Retinal pigment epithelial cell (primary cell): ENCODE data around the gene BEST4.
A peak's percentile ranks its signal among the peaks of the same experiment; 100 is the strongest.

Source experiments
- DNase-seq: peaks from one replicate; pipeline ENCODE4 v3.0.0-alpha.2; 2010; ENCODE audit warnings: low read depth
- H3K4me3 ChIP-seq: 2 replicates; pipeline ENCODE4 v1.5.1; 2011; ENCODE audit warnings: mild to moderate bottlenecking, low read length, control low read depth, moderate library complexity
- TF ChIP-seq, protein P1 (sequence below): conservative IDR thresholded peaks from 2 replicates; pipeline ENCODE4 v1.5.1; 2011; ENCODE audit warnings: low read depth, low read length, control low read depth, inconsistent platforms

Gene BEST4

DNA sequence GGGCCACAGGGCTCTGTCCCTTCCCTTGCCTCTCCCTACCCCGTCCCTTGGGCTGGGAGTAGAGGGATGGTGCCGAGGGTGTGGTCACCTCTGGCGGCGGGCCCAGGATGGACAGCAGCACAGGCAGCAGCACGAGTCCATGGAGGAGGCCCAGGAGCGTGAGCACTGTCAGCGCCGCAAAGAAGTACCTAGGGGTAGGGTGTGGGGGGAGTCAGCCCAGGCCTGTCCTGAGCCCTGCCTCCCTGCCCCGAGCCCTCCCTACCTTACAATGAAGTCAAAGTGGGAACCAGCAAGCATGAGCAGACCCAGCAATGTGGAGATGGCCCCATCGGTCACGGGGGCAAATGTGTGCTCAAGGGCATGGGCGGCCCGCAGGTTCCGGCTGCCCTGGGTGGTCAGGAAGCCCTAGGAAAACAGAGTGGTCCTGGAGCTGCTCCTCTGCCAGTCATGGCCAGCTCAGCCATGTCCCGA, 35.0 kb upstream of the BEST4 start:
- H3K4me3 ChIP-seq, result no peak overlapping the region
- DNase-seq, result no peak
- TF ChIP-seq, protein P1, sequence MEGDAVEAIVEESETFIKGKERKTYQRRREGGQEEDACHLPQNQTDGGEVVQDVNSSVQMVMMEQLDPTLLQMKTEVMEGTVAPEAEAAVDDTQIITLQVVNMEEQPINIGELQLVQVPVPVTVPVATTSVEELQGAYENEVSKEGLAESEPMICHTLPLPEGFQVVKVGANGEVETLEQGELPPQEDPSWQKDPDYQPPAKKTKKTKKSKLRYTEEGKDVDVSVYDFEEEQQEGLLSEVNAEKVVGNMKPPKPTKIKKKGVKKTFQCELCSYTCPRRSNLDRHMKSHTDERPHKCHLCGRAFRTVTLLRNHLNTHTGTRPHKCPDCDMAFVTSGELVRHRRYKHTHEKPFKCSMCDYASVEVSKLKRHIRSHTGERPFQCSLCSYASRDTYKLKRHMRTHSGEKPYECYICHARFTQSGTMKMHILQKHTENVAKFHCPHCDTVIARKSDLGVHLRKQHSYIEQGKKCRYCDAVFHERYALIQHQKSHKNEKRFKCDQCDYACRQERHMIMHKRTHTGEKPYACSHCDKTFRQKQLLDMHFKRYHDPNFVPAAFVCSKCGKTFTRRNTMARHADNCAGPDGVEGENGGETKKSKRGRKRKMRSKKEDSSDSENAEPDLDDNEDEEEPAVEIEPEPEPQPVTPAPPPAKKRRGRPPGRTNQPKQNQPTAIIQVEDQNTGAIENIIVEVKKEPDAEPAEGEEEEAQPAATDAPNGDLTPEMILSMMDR, result no peak

DNA sequence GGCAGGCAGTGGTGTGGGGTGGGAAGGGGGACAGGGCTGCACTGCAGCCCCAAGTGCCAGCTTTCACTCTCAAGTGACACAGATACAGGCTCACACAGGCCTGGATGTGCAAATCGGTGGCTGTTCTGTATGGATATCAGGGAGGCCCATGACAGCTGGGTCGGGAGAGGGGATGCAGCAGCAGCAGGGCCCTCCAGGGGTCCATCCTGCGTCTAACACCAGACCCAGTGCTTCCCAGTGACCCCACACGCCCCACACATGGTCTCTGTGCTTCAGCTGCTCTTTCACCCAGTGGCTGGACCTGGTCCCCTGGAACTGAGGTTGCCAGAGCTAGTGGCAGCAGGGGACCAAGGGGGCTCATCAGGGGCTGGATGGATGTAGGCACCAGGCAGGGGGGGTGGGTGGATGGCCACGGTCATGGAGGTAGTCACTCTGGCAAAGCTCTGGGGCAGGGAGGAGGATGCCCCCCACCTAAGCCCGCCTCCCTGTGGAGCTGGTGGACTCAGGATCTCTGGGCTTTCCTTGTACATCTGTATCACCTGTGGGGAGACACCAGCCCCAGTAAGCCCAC, 34.2 kb upstream of the BEST4 start:
- H3K4me3 ChIP-seq, result no peak overlapping the region
- DNase-seq, result no peak

DNA sequence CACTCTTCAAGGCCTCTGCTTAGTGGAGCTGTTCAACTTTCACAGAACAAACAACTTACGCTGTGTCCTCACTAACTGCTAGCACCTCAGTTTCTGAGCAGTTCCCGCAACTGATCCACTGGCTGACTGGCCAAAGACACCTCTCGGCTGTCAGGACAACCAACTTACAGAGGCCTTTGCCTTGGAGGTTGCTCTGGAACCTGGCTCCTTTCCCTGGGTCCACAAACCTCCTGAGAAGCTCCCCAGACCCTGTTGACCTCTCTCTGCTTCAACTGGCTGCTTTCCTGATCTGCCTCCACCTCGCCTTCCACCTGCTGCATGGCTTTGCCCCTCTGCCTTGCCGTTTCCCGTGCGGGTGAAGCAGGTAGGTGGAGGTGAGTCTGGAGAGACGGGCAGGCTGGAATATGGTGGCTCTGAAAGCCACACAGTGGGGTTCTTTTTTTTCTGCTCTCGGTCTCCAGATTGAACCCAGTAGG, 33.3 kb upstream of the BEST4 start:
- DNase-seq, result no peak
- no peak overlapping the region for H3K4me3 ChIP-seq
- TF ChIP-seq, protein P1, result no peak

More for the DNA sequence above, 34.2 kb upstream of the BEST4 start:
- TF ChIP-seq, protein P1, result no peak

DNA sequence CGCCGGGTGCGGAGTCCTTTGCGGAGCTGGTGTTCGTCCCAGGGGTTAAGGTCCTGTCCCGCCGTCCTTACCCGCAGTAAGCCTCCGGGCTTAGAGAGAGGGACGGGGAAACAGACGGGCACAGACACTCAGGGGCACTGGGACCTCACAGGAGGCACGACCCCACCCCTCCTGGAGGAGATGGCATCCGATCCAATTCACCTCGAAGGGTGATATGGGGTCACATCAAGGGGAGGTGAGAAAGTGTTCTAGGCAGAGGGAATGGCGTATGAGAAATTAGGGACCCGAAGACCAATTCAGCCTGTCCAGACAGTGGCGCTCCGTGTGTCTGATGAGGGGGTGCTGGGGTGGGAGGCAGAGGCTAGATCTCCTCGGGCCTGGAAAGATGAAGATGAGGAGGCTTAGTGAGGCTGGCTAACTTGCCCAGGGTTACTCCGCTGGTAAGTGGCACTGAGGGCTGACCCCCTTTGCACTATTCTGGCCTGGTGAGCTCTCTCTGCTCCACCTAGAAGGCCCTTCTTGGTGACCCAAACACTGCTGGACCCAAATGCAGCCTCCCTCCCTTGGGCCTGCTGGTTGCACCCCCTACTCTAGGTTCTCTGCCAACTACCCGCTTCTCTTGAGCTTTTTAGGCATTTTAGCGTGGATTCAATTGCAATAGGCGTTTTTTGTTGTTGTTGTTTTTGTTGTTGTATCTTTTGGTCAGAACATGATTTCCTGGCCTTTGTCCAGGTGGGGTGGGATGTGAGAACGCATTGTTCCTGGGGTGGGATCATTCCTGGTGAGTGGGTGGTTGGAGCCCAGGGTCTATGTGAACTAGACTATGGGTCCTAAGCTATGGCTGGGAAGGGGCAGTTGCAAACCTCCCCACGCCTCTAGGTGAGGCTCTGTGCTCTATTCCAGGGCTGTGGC, 32.6 kb upstream of the BEST4 start:
- DNase-seq, result no peak
- H3K4me3 ChIP-seq, result peak overlapping the region; percentile 63
- TF ChIP-seq, protein P1, result no peak

DNA sequence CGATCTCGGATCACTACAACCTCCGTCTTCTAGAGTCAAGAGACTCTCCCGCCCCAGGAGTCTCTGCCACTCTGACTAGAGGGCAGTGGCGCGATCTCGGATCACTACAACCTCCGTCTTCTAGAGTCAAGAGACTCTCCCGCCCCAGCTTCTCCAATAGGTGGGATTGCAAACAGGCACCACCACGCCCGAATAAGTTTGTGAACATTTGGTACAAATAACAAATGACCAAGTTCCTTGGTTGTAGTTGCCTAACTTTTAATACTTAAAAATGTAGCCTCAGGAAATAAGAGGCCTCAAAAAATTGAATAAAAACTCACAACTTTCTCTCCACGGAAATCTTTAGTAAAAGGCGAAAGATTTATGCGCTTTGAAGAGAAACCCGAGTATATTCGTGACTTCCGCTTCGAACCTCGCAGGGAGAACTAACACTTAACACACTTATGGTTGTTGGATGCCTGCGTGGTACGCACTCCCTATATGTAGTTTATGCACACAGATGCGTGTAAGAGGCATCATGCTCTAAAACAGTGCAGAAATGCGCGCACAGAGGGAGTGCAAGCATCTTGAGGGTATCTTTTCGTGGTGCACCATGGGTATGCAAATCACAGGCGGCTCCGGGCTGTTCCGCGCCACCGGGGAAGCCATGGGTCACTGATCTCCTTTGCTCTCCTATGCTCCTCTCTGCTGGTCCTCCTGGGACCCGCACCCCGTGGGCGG, 31.8 kb upstream of the BEST4 start:
- peak overlapping the region; percentile 63 for H3K4me3 ChIP-seq
- TF ChIP-seq, protein P1, result peak; percentile 6
- peak; percentile 85 for DNase-seq

DNA sequence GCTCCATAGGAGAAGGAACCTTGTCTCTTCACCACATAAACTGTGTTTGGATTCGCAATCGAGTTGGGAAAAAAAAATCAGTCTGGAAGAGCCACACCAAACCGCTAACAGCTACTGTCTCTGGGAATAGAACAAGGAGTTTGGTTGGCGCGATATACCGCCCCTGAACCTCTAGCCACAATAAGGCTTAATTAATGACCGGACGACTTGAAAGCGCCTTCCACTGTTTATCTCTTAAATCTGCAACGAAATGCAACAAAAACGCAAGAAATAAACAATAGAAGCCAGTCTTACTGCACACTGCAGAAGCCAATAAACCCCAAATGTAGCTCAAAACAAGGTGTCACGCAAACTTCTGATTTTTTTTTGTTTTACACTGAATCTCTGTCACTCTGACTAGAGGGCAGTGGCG, 31.2 kb upstream of the BEST4 start:
- peak overlapping the region; percentile 13 for H3K4me3 ChIP-seq
- no peak for DNase-seq
- TF ChIP-seq, protein P1, result no peak
